DND-41 (cell line): Measurements from ENCODE around the gene JAML.

Experiments used
- ATAC-seq: fragments of 200-7000 bp; cut with Tn5 transposase; 3 replicates; pipeline ENCODE4 v1.9.1; 2021; ENCODE audit warnings: low read depth; ENCODE audit not compliant: insufficient read depth
- DNase-seq: peaks from one replicate; pipeline ENCODE4 v3.0.0-alpha.2; 2020
- H2AFZ ChIP-seq: 2 replicates; pipeline ENCODE4 v1.6.0; 2012; ENCODE audit warnings: low read depth, low read length
- H3K27ac ChIP-seq: 2 replicates; pipeline ENCODE4 v1.5.1; 2012; ENCODE audit warnings: low read length, inconsistent platforms
- H3K27me3 ChIP-seq: fragments of 200-600 bp; sonication (generic); 2 replicates; pipeline ENCODE4 v1.6.0; 2012; ENCODE audit warnings: low read length, mild to moderate bottlenecking, inconsistent platforms; ENCODE audit not compliant: insufficient read depth, poor library complexity
- H3K36me3 ChIP-seq: 2 replicates; pipeline ENCODE4 v1.5.1; 2012; ENCODE audit warnings: low read length, inconsistent platforms; ENCODE audit not compliant: insufficient read depth
- H3K4me1 ChIP-seq: 2 replicates; pipeline ENCODE4 v1.5.1; 2012; ENCODE audit warnings: mild to moderate bottlenecking, low read length; ENCODE audit not compliant: insufficient read depth
- H3K4me2 ChIP-seq: 2 replicates; pipeline ENCODE4 v1.6.0; 2012; ENCODE audit warnings: mild to moderate bottlenecking, moderate library complexity, low read length, inconsistent platforms; ENCODE audit not compliant: insufficient read depth
- H3K4me3 ChIP-seq, 2 experiments: fragments of 200-600 bp in 1 of 2; shearing (Covaris generic) in 1 of 2; 2 replicates each; pipeline ENCODE4 v1.5.1; 2012 to 2016; ENCODE audit warnings: inconsistent platforms in 2 of 2, low read length in 2 of 2, mild to moderate bottlenecking in 2 of 2, low read depth in 1 of 2, moderate library complexity in 1 of 2
- H3K79me2 ChIP-seq: 2 replicates; pipeline ENCODE4 v1.6.0; 2012; ENCODE audit warnings: low read length, inconsistent platforms; ENCODE audit not compliant: insufficient read depth
- H3K9ac ChIP-seq: 2 replicates; pipeline ENCODE4 v1.6.0; 2012; ENCODE audit warnings: low read depth, mild to moderate bottlenecking, inconsistent platforms, low read length, moderate library complexity
- H3K9me3 ChIP-seq: 2 replicates; pipeline ENCODE4 v1.5.1; 2012; ENCODE audit warnings: low read length, moderate library complexity, mild to moderate bottlenecking, inconsistent platforms; ENCODE audit not compliant: insufficient read depth, severe bottlenecking
- H4K20me1 ChIP-seq: 2 replicates; pipeline ENCODE4 v1.6.0; 2012; ENCODE audit warnings: low read length; ENCODE audit not compliant: insufficient read depth
- CTCF ChIP-seq: IDR thresholded peaks from 2 replicates; pipeline ENCODE4 v1.5.1; 2012; ENCODE audit warnings: borderline replicate concordance, low read length, moderate library complexity, mild to moderate bottlenecking; ENCODE audit not compliant: poor library complexity, severe bottlenecking; ENCODE audit errors: extremely low read depth
- EZH2 ChIP-seq: IDR thresholded peaks from 3 replicates; pipeline ENCODE4 v1.6.1; 2012; ENCODE audit warnings: borderline replicate concordance, low read depth, mild to moderate bottlenecking, moderate library complexity, low read length, inconsistent platforms; ENCODE audit not compliant: severe bottlenecking

The JAML gene

DNA sequence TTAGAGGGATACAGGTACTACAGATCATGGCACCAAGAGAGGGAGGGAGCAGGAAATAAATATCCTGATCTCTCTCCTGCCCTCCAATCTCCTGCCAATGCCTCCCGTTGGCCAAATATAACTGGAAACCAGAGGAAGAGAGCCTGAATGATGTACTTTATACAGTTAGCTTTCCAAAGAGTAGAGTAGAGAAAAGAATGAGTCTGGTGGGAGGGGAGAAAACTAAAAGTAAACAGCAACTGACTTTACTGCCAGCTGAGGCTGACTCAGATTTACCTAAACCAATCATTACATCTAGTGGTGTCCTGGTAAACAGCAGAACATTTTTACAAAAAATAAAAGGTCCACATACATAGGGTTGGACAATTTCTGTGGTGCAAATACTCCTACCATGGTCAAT is 22.2 kb upstream of the JAML start:
- H2AFZ ChIP-seq, result no peak overlapping the region
- DNase-seq (no peak), ATAC-seq (no peak)
- H3K9me3 ChIP-seq, result no peaks in the 10 kb centered on the region
- no peak overlapping the region for H3K9ac ChIP-seq
- H3K36me3 ChIP-seq, result no peaks in the 10 kb centered on the region
- no peak for TF ChIP-seq EZH2
- TF ChIP-seq CTCF, result no peak
- no peak overlapping the region for H3K27ac ChIP-seq
- H3K4me2 ChIP-seq, result no peak overlapping the region
- H3K4me1 ChIP-seq, result peaks cover 11% of the 10 kb centered on the region
- H3K79me2 ChIP-seq, result no peaks in the 10 kb centered on the region
- H3K27me3 ChIP-seq, result no peaks in the 10 kb centered on the region
- no peaks in the 10 kb centered on the region for H4K20me1 ChIP-seq
- no peak overlapping the region for H3K4me3 ChIP-seq

DNA sequence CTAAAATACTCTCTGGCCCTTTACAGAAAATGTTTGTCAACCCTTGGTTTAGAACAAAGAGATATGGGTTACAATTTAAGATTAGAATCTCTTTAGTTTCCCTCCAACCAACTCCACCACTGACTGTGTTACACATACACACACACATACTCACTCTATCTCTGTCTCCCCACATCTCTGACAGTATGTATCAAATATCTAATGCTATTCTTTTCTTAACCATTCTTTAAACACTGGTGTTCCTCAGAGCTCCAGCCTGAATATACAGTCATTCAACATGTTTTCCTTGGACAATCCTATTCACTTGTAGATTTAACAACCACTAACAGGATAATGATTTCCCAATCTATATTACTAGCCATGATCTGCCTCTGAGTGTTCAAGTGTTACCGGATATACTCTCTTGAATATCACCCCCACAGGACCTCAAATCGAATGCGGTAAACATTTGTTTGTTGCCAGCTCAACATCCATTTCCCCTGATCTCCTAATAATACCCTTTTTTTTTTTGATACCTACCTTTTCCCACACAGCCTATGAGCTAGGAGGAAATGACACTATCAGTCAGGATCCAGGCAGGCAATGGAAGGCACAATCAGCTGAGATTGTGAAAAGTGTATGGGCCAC is 21.2 kb upstream of the JAML start:
- H3K4me2 ChIP-seq, result no peak overlapping the region
- H3K27ac ChIP-seq, result no peak overlapping the region
- H3K4me3 ChIP-seq, result no peak overlapping the region
- peaks cover 2% of the 10 kb centered on the region for H3K4me1 ChIP-seq
- H3K9me3 ChIP-seq, result no peaks in the 10 kb centered on the region
- no peak overlapping the region for H2AFZ ChIP-seq
- DNase-seq, result no peak
- H3K27me3 ChIP-seq, result no peaks in the 10 kb centered on the region
- H3K36me3 ChIP-seq, result no peaks in the 10 kb centered on the region
- no peak overlapping the region for H3K9ac ChIP-seq
- TF ChIP-seq CTCF (no peak), EZH2 (no peak)
- H4K20me1 ChIP-seq, result no peaks in the 10 kb centered on the region
- H3K79me2 ChIP-seq, result no peaks in the 10 kb centered on the region
- no peak for ATAC-seq

DNA sequence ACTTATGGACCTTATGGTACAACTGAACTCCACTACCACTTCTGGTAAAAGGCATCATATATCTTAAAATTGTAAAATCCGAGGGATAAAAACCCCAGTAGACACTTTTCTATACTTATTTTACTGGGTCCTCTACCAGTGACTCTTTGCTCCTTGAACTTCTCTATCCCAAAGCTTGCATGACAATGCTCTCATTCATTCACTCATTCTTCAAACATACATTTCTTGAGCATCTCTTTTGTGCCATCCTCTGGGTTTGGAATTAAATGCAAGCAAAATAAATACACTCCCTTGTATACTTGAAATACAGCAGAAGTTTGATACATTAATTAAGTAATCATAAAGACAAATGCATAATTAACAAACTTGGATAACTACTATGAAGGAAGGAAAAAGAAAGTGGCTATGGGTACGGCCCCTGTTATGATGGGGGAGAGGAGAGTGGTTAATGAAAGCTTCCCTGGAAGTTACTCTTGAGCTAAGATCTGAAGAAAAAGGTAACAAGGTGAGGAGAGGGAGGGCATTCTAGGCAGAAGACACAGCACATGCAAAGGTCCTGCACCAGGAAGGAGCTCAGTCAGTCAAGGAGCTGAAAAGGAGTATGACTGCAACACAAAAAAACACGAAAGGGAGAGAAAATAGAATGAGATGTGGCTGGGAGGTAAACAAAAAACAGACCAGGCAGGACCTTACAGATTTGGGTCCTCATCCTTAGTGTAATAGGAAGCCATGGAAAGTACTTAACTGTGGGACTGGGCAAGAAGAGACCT is 19.4 kb upstream of the JAML start:
- Histone ChIP-seq H3K79me2 (no peaks in the 10 kb centered on the region), H4K20me1 (no peaks in the 10 kb centered on the region), H3K4me2 (no peak overlapping the region), H3K4me1 (no peaks in the 10 kb centered on the region), H3K27ac (no peak overlapping the region), H3K27me3 (no peaks in the 10 kb centered on the region), H3K36me3 (no peaks in the 10 kb centered on the region), H3K9me3 (no peaks in the 10 kb centered on the region), H2AFZ (no peak overlapping the region), H3K4me3 (no peak overlapping the region), H3K9ac (no peak overlapping the region)
- DNase-seq (no peak), ATAC-seq (no peak)
- no peak for TF ChIP-seq CTCF
- TF ChIP-seq EZH2, result no peak
